Thymus (tissue), 11 donors: ENCODE measurements around the gene VTI1B. TPM values are rescaled to one million over a fixed set of nuclear protein-coding genes. Genes with fewer than 3 reads are reported as not detected.
A peak's percentile ranks its signal among the peaks of the same experiment; 100 is the strongest.

ENCODE experiments used
- DNase-seq, 9 donors: peaks; one replicate each; pipeline ENCODE4 v3.0.0-alpha.2; 2013; ENCODE audit warnings: low spot score in 9 of 9, low read depth in 6 of 9, missing footprints in 1 of 9
- H3K27ac ChIP-seq, 2 donors: one replicate each; pipeline ENCODE4 v1.5.1; 2013; ENCODE audit warnings: control low read depth in 1 of 2, low read depth in 1 of 2, low read length in 1 of 2, mild to moderate bottlenecking in 1 of 2, moderate library complexity in 1 of 2
- H3K27me3 ChIP-seq, 2 donors: one replicate each; pipeline ENCODE4 v1.5.1; 2013; ENCODE audit warnings: low read length in 1 of 2; ENCODE audit not compliant: control insufficient read depth in 2 of 2, insufficient read depth in 1 of 2
- H3K36me3 ChIP-seq, 2 donors: one replicate each; pipeline ENCODE4 v1.5.1; 2013; ENCODE audit warnings: low read length in 1 of 2, mild to moderate bottlenecking in 1 of 2, moderate library complexity in 1 of 2; ENCODE audit not compliant: control insufficient read depth in 2 of 2, insufficient read depth in 2 of 2
- H3K4me1 ChIP-seq, 2 donors: one replicate each; pipeline ENCODE4 v1.5.1; 2013; ENCODE audit warnings: low read length in 2 of 2; ENCODE audit not compliant: control insufficient read depth in 2 of 2, insufficient read depth in 2 of 2
- H3K4me3 ChIP-seq, 2 donors: one replicate each; pipeline ENCODE4 v1.5.1; 2013; ENCODE audit warnings: low read length in 2 of 2, control low read depth in 1 of 2, mild to moderate bottlenecking in 1 of 2
- H3K9me3 ChIP-seq, 2 donors: one replicate each; pipeline ENCODE4 v1.5.1; 2013; ENCODE audit warnings: low read length in 1 of 2, mild to moderate bottlenecking in 1 of 2; ENCODE audit not compliant: control insufficient read depth in 2 of 2, insufficient read depth in 1 of 2
- WGBS: extraction: QIAGEN DNeasy Blood & Tissue Kit; methylation state at CpG from one replicate; pipeline ENCODE4 v1.1.7; 2013; 5-methylcytosine and 5-hydroxymethylcytosine counted together
- polyA plus RNA-seq: library from polyadenylated mRNA; stranded (reverse); fragments of 200-250 nt; gene quantifications from one replicate; pipeline ENCODE4 v1.2.3, GENCODE V29; 2013
- total RNA-seq: library from RNA; stranded (reverse); fragments of 120-200 nt; gene quantifications from one replicate; pipeline ENCODE4 v1.2.4, GENCODE V29; 2013
- donor health status: healthy.

VTI1B gene
- total and polyA plus RNA-seq, 2 donors = 37.1 to 71.0 TPM

- Histone ChIP-seq H3K36me3 (no peaks in the 10 kb centered on the region), H3K9me3 (no peaks in the 10 kb centered on the region), H3K27me3 (no peaks in the 10 kb centered on the region), H3K27ac (no peak overlapping the region), H3K4me3 (no peak overlapping the region), H3K4me1 (peaks cover 6 to 15% of the 10 kb centered on the region in 2 donors)
- DNase-seq = no peak
Measured at GRCh38 chr14:67668559-67668958, 5.9 kb downstream of the VTI1B start.

GRCh38 chr14:67666750-67667449, 7.5 kb downstream of the VTI1B start:
- no peaks in the 10 kb centered on the region for H3K36me3 ChIP-seq
- H3K4me1 ChIP-seq = peaks cover 3 to 4% of the 10 kb centered on the region in 2 donors
- no peak overlapping the region for H3K4me3 ChIP-seq
- WGBS = 37% methylated on average over 1 of the region's 1 CpG
- peak; percentile 14 to 76 (median 47) for DNase-seq
- H3K9me3 ChIP-seq = no peaks in the 10 kb centered on the region
- H3K27me3 ChIP-seq = no peaks in the 10 kb centered on the region
- peak overlapping the region in 1 of 2 donors; percentile 31 for H3K27ac ChIP-seq

- H3K36me3 ChIP-seq = no peaks in the 10 kb centered on the region
- no peaks in the 10 kb centered on the region for H3K9me3 ChIP-seq
- no peak overlapping the region for H3K27ac ChIP-seq
- WGBS = 96% methylated on average over 2 of the region's 2 CpGs
- H3K27me3 ChIP-seq = no peaks in the 10 kb centered on the region
- H3K4me1 ChIP-seq = peaks cover 3 to 4% of the 10 kb centered on the region in 2 donors
- no peak for DNase-seq
- H3K4me3 ChIP-seq = no peak overlapping the region
Measured at GRCh38 chr14:67665868-67666267, 8.6 kb downstream of the VTI1B start.

GRCh38 chr14:67663633-67664032, 10.8 kb downstream of the VTI1B start:
- Histone ChIP-seq H3K4me1 (peaks cover 3 to 4% of the 10 kb centered on the region in 2 donors), H3K4me3 (no peak overlapping the region), H3K9me3 (no peaks in the 10 kb centered on the region), H3K36me3 (peaks cover 6 to 8% of the 10 kb centered on the region in 2 donors), H3K27ac (no peak overlapping the region), H3K27me3 (no peaks in the 10 kb centered on the region)
- WGBS = 91% methylated on average over 4 of the region's 4 CpGs
- no peak for DNase-seq

GRCh38 chr14:67653651-67654280, 20.7 kb downstream of the VTI1B start:
- no peak overlapping the region for H3K27ac ChIP-seq
- H3K27me3 ChIP-seq = no peaks in the 10 kb centered on the region
- H3K4me3 ChIP-seq = no peak overlapping the region
- no peaks in the 10 kb centered on the region for H3K4me1 ChIP-seq
- H3K36me3 ChIP-seq = peaks cover 60 to 85% of the 10 kb centered on the region in 2 donors
- DNase-seq = no peak
- H3K9me3 ChIP-seq = no peaks in the 10 kb centered on the region
- WGBS = 98% methylated on average over 6 of the region's 6 CpGs

- Histone ChIP-seq H3K36me3 (peaks cover 57 to 78% of the 10 kb centered on the region in 2 donors), H3K4me3 (no peak overlapping the region), H3K27me3 (no peaks in the 10 kb centered on the region), H3K27ac (no peak overlapping the region), H3K9me3 (no peaks in the 10 kb centered on the region), H3K4me1 (no peaks in the 10 kb centered on the region)
- DNase-seq = no peak
- WGBS = 100% methylated on average over 1 of the region's 1 CpG
Measured at GRCh38 chr14:67652189-67652588, 22.2 kb downstream of the VTI1B start.

GRCh38 chr14:67650694-67651093, 23.7 kb downstream of the VTI1B start:
- Histone ChIP-seq H3K9me3 (no peaks in the 10 kb centered on the region), H3K36me3 (peaks cover 54 to 67% of the 10 kb centered on the region in 2 donors), H3K4me1 (no peaks in the 10 kb centered on the region), H3K4me3 (no peak overlapping the region), H3K27me3 (no peaks in the 10 kb centered on the region), H3K27ac (no peak overlapping the region)
- 96% methylated on average over 2 of the region's 2 CpGs for WGBS
- no peak for DNase-seq

GRCh38 chr14:67650151-67650550, 24.3 kb downstream of the VTI1B start:
- Histone ChIP-seq H3K27me3 (no peaks in the 10 kb centered on the region), H3K36me3 (peaks cover 58 to 62% of the 10 kb centered on the region in 2 donors), H3K27ac (no peak overlapping the region), H3K4me1 (no peaks in the 10 kb centered on the region), H3K4me3 (no peak overlapping the region), H3K9me3 (no peaks in the 10 kb centered on the region)
- DNase-seq = no peak
- WGBS = 96% methylated on average over 1 of the region's 1 CpG

GRCh38 chr14:67646131-67646530, 28.3 kb downstream of the VTI1B start:
- H3K36me3 ChIP-seq = peaks cover 28 to 32% of the 10 kb centered on the region in 2 donors
- no peak for DNase-seq
- no peaks in the 10 kb centered on the region for H3K27me3 ChIP-seq
- no peaks in the 10 kb centered on the region for H3K9me3 ChIP-seq
- H3K4me1 ChIP-seq = no peaks in the 10 kb centered on the region
- H3K4me3 ChIP-seq = no peak overlapping the region
- H3K27ac ChIP-seq = no peak overlapping the region
- 96% methylated on average over 3 of the region's 3 CpGs for WGBS
